KG1 (cell line): Measurements from ENCODE around the gene SLC22A12.

Experiments
- DNase-seq: peaks from one replicate; lab custom pipeline; 2025; lab: John Stamatoyannopoulos, UW

The SLC22A12 gene

DNA sequence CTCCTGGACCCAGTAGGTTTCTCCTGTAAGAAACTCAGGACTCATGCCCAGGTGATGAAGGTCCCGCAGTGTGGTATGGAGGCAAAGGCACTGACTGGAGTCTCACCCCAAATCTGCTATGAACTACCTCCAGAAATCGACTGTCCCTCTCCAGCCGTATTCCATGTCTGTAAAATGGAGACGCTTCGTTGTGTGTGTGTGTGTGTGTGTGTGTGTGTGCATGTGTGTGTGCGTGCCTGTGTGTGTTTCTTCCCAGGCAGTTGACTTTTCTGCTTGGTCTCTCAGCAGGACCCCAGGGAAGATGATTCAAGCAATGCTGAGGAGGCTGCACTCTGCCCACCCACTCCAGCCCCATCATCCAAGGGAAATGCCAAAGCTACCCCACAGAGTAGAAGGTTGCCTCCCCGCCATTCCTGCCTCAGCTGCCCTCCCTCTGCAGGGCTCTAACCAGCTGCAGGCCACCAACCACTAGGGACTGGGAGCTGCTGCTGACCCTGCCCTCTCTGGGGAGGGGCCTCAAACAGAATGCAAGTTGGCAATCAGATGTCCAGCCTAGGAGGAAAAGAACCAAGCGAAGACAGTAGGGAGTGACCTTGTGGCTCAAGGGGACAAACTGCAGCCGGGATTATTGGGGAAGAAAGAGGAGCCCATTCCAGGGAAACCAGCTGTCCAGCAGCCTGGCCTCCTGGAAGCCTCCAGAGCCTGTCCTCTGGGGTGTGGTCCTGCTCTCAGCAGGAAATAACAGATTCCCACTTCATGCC lies 56.2 kb downstream of the SLC22A12 start:
- DNase-seq = no peak

DNA sequence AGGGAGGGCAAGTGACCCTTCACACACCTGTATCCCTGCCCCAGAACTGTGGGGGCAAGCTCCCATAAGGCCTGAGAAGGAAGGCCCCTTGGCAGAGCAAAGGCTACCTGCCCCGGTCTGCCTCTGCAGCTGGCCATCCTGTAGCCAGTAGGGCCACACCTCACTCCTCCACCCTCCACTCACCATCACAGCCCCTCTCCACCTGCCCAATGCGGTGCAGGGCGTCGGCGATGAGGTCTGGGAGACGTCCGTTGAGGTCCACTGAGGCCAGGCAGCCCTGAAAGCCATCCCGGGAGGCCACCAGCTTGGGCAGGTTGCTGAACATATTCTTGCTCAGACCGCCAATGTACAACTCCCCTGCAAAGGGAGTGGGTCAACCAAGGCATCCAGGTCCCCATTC lies 57.5 kb downstream of the SLC22A12 start:
- no peak for DNase-seq

DNA sequence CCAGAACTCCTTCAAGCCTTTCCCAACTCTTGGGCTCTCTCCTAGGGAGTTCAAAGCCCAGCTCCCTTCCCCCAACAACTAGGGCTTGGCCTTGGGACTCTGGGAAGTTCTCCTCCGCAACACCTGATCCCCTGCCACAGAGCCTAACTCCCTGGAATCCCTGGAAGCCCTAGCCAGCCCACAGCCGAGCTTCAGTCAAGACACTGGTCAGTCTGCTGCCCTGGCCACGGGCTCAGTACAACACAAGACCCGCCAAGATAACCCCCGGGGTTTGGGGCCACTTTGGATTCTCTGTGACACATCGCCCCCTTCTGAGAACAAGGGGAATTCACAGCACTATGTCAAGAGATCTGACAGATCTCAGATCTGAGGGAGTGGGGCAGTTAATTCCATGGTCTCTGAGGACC lies 58.3 kb downstream of the SLC22A12 start:
- peak; percentile 65 for DNase-seq

DNA sequence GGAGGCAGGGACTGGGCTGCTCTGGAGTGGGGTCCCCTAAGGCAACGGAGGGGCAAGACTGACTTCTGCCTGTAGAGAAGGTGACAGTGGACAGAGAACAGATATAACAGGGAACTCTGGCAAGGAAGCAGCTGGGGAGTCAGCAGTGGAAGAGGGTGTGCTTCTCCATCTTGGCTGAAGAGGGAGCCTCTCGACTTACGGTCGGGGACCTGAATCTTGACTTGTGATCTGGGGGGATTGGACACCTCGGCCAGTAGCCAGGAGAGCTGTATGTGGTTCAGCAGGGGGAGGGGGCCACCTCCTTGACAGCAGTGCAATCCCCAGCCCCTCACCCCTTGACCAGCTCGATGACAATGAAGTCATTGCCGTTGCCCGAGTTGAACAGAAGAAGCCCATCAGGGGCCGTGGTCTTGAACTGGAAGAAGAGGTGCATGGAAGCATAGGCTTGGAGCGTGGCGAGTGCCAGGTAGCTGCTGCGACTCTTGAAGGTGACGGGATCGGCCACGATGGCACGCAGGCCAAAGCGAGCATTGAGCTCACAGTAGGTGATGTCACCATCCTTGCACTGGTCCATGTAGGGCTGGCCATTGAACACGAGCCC lies 60.0 kb downstream of the SLC22A12 start:
- DNase-seq = peak; percentile 55
